NB4 (cell line): ENCODE measurements around the gene KDELR1.
A peak's percentile ranks its signal among the peaks of the same experiment; 100 is the strongest.

Experiments used
- MYC ChIP-seq: IDR thresholded peaks from 2 replicates; pipeline ENCODE4 v1.6.1; 2011; ENCODE audit warnings: low read depth, low read length
- TF ChIP-seq, protein P1 (sequence below): IDR thresholded peaks from one replicate; pipeline ENCODE4 v1.5.1; 2012; ENCODE audit warnings: low read depth, low read length

DNA sequence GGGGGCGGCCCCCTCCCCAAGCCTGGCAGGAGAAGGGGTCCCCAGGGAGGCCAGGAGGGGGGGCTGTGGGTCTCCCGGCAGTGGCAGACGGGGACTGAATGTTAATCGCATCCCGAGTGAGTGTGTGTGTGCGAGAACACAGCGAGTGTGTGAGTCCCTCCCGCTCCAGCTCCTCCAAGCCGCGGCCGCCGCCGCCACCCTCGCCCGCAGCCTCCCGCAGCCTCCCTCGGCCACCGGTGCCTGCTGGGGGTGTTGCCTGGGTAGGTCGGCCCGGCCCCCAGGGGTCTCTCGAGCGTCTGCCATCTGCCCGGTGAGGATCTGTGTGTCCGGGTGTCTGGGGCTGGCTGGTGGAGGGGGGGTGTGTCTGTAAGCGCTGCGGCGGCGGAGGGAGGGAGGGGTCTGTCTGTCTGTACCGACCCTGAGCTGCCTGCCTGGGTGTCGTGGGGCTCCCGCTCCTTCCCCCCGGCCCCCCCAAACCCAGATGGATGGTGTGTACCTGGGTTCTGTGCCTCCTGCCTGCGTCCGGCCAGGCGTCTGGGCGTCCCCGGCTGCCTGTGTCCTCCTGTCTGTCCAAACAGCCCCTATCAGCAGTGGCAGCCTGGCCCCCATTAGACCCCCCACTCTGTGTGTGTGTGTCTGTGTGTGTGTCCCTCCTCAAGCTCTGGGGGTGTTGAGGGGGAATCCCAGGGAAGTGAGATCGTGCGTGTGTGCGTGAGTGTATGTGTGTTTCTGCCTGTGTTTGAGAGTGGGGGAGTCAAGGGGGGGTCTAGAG is 2.4 kb upstream of the KDELR1 start, which contains the start of gene GRIN2D:
- TF ChIP-seq, protein P1, sequence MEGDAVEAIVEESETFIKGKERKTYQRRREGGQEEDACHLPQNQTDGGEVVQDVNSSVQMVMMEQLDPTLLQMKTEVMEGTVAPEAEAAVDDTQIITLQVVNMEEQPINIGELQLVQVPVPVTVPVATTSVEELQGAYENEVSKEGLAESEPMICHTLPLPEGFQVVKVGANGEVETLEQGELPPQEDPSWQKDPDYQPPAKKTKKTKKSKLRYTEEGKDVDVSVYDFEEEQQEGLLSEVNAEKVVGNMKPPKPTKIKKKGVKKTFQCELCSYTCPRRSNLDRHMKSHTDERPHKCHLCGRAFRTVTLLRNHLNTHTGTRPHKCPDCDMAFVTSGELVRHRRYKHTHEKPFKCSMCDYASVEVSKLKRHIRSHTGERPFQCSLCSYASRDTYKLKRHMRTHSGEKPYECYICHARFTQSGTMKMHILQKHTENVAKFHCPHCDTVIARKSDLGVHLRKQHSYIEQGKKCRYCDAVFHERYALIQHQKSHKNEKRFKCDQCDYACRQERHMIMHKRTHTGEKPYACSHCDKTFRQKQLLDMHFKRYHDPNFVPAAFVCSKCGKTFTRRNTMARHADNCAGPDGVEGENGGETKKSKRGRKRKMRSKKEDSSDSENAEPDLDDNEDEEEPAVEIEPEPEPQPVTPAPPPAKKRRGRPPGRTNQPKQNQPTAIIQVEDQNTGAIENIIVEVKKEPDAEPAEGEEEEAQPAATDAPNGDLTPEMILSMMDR, result peak; percentile 3
- no peak for TF ChIP-seq MYC
